Lower leg skin (tissue), 3 donors: Measurements from ENCODE around the gene CLCNKB.
"Not testable (repeated sequence)": the region's sequence is repeated elsewhere in the genome, so short reads cannot be mapped to it uniquely, and the experiment has no call there.

Source experiments
- CTCF ChIP-seq, 3 donors: fragments of 450-650 bp; IDR thresholded peaks; one replicate each; pipeline ENCODE4 v1.5.1; 2016; ENCODE audit warnings: antibody characterized with exemption in 3 of 3, mild to moderate bottlenecking in 3 of 3, moderate library complexity in 2 of 3
- POLR2A ChIP-seq, 2 donors: fragments of 450-650 bp; IDR thresholded peaks; one replicate each; pipeline ENCODE4 v1.6.1; 2016 to 2017; ENCODE audit warnings: antibody characterized with exemption in 2 of 2, mild to moderate bottlenecking in 1 of 2, moderate library complexity in 1 of 2

DNA sequence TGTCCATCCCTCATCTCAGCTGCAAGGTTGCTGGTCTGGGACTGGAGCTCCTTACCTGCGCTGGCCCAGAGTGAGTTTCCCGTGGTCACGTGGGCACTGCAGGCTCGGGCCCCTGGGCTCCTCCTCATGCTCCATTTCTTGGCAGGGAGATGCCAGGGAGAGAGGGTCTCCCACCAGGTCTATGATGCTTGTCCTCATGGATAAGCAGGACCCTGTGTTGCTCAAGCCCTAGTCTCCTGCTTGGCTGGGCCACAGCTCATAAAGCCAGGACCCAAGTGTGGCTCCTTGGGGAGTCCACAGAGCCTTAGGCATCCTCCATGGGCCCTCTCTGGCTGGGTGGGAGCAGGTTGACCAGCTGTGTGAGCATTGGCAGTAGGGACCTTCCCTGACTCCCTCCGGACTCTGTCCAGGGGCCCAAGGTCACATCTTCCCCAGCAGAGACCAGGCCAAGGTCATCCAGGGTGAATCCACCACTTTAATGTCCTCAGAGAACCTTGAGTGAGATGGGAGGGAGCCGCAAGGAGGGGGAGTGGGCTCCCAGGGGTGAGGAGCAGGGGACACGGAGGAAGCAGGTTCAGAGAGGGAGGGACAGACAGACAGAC is 13.8 kb downstream of the CLCNKB start:
- not testable (repeated sequence) for TF ChIP-seq POLR2A, CTCF (IDR thresholded peaks at IDR 0.05)
